OCI-LY7 (cell line): ENCODE data around the gene FAH. TPM values are rescaled to one million over a fixed set of nuclear protein-coding genes. Genes with fewer than 3 reads are reported as not detected.

Experiments
- BruUV-seq: library from RNA; stranded (reverse); fragments of 400-500 nt; replicated peaks from 2 replicates; lab custom pipeline; 2021; lab: Mats Ljungman, UMichigan
- CTCF ChIA-PET: fragments of 300-600 bp; sonication (Branson Sonifier 250); formaldehyde crosslinking; loops from one replicate; lab custom pipeline; 2022; ENCODE audit warnings: antibody characterized with exemption; ENCODE audit not compliant: unreplicated experiment; lab: Charles Lee
- POLR2A ChIA-PET: fragments of 300-600 bp; sonication (Branson Sonifier 250); formaldehyde crosslinking; loops from one replicate; lab custom pipeline; 2022; ENCODE audit warnings: antibody characterized with exemption; lab: Charles Lee
- DNase-seq: peaks from one replicate; pipeline ENCODE4 v3.0.0-alpha.2; 2015; ENCODE audit warnings: low spot score
- H2AFZ ChIP-seq: fragments of 200-600 bp; sonication (generic), shearing (Covaris generic); 2 replicates; pipeline ENCODE4 v1.6.1; 2014; ENCODE audit warnings: mild to moderate bottlenecking, antibody characterized with exemption, low read length, moderate library complexity
- H3K27ac ChIP-seq: fragments of 200-600 bp; sonication (generic); 2 replicates; pipeline ENCODE4 v1.5.1; 2014; ENCODE audit warnings: mixed run types, low read depth, mild to moderate bottlenecking, moderate library complexity, low read length, inconsistent platforms; ENCODE audit not compliant: poor library complexity, severe bottlenecking
- H3K36me3 ChIP-seq: fragments of 200-600 bp; sonication (generic); 2 replicates; pipeline ENCODE4 v1.6.1; 2014; ENCODE audit warnings: mild to moderate bottlenecking, antibody characterized with exemption, low read length, moderate library complexity, mixed read lengths; ENCODE audit not compliant: insufficient read depth
- H3K4me1 ChIP-seq: fragments of 200-600 bp; sonication (generic); 2 replicates; pipeline ENCODE4 v1.5.1; 2014; ENCODE audit warnings: mild to moderate bottlenecking, low read length; ENCODE audit not compliant: insufficient read depth, poor library complexity, severe bottlenecking
- H3K4me2 ChIP-seq: fragments of 200-600 bp; sonication (generic); 2 replicates; pipeline ENCODE4 v1.6.1; 2014; ENCODE audit warnings: mild to moderate bottlenecking, low read length
- H3K4me3 ChIP-seq: fragments of 200-600 bp; sonication (generic); 2 replicates; pipeline ENCODE4 v1.5.1; 2014; ENCODE audit warnings: mild to moderate bottlenecking, low read depth, low read length; ENCODE audit not compliant: poor library complexity, severe bottlenecking
- H3K79me2 ChIP-seq: fragments of 200-600 bp; sonication (generic); 2 replicates; pipeline ENCODE4 v1.6.1; 2016; ENCODE audit warnings: low read depth, mild to moderate bottlenecking, low read length, moderate library complexity, mixed read lengths; ENCODE audit not compliant: insufficient read depth
- H3K9me2 ChIP-seq: fragments of 200-600 bp; sonication (generic); 2 replicates; pipeline ENCODE4 v1.6.1; 2016; ENCODE audit warnings: mild to moderate bottlenecking, low read length, mixed read lengths; ENCODE audit not compliant: insufficient read depth
- H3K9me3 ChIP-seq: fragments of 200-600 bp; sonication (generic); 2 replicates; pipeline ENCODE4 v1.6.1; 2014; ENCODE audit warnings: mild to moderate bottlenecking, mixed run types, low read length, mixed read lengths
- H4K20me1 ChIP-seq: fragments of 200-600 bp; sonication (generic); 2 replicates; pipeline ENCODE4 v1.6.1; 2014; ENCODE audit warnings: mild to moderate bottlenecking, antibody characterized with exemption, low read length, moderate library complexity, mixed read lengths; ENCODE audit not compliant: insufficient read depth
- EZH2phosphoT487 ChIP-seq: fragments of 200-600 bp; sonication (generic); IDR thresholded peaks from 2 replicates; pipeline ENCODE4 v1.6.1; 2018; ENCODE audit warnings: low read depth, borderline replicate concordance, mild to moderate bottlenecking, mixed run types, antibody characterized with exemption, low read length, moderate library complexity, mixed read lengths
- intact Hi-C: fragments of 100-400 bp; cut with micrococcal nuclease; formaldehyde crosslinking; loops from one replicate; pipeline ENCODE4 v1.10.0; 2022; ENCODE audit not compliant: unreplicated experiment
- total RNA-seq, 2 experiments: library from RNA; depleted of rRNA in 1 of 2; stranded (reverse); fragments of >200 nt in 1 of 2; shearing (Covaris generic) in 1 of 2; gene quantifications; 2 replicates each; pipeline ENCODE4 v1.2.3, GENCODE V29; 2014 to 2022
- TF ChIP-seq, protein P1 (sequence below): fragments of 200-600 bp; sonication (generic); conservative IDR thresholded peaks from 2 replicates; pipeline ENCODE4 v1.5.1; 2014; ENCODE audit warnings: mild to moderate bottlenecking, antibody characterized with exemption, low read length, moderate library complexity, mixed read lengths

Gene FAH
- total RNA-seq, 2 experiments from 2014 or later: 9.4 to 18.4 TPM

- no peak for DNase-seq
- POLR2A ChIA-PET: no interaction called here
- Histone ChIP-seq H3K36me3 (no peaks in the 10 kb centered on the region), H3K4me3 (no peak overlapping the region), H4K20me1 (no peaks in the 10 kb centered on the region), H2AFZ (no peak overlapping the region), H3K4me1 (no peaks in the 10 kb centered on the region), H3K79me2 (no peaks in the 10 kb centered on the region), H3K27ac (no peak overlapping the region), H3K9me2 (no peaks in the 10 kb centered on the region), H3K9me3 (no peaks in the 10 kb centered on the region), H3K4me2 (no peak overlapping the region)
- intact Hi-C loops: no loop called here
- TF ChIP-seq, protein P1, sequence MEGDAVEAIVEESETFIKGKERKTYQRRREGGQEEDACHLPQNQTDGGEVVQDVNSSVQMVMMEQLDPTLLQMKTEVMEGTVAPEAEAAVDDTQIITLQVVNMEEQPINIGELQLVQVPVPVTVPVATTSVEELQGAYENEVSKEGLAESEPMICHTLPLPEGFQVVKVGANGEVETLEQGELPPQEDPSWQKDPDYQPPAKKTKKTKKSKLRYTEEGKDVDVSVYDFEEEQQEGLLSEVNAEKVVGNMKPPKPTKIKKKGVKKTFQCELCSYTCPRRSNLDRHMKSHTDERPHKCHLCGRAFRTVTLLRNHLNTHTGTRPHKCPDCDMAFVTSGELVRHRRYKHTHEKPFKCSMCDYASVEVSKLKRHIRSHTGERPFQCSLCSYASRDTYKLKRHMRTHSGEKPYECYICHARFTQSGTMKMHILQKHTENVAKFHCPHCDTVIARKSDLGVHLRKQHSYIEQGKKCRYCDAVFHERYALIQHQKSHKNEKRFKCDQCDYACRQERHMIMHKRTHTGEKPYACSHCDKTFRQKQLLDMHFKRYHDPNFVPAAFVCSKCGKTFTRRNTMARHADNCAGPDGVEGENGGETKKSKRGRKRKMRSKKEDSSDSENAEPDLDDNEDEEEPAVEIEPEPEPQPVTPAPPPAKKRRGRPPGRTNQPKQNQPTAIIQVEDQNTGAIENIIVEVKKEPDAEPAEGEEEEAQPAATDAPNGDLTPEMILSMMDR: no peak
- TF ChIP-seq EZH2phosphoT487: no peak
- CTCF ChIA-PET: interaction anchor here (0.5 kb wide), 1 partner anchor 40 kb away, joined by 5 read pairs; no protein-coding TSS in a partner anchor
- no TSS peak for BruUV-seq
Measured at GRCh38 chr15:80191897-80192595, 39.2 kb downstream of the FAH start.

DNA sequence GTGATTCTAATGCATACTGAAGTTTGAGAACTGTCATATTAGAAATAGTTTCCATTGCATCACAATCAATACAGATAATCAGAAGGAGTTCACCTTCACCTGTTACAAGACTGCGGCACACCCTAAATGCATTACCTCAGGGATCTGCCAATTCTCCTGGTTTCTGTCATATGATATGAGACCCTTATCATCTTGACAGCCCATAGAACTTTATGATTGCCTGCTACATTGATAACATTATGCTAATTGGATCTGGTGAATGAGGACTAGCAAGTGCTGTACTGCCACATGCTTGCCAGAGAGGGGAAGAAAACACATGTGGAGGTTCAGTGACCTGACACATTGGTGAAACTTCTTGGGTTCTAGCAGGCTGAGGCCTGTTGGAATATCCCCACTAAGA, 41.4 kb downstream of the FAH start:
- Histone ChIP-seq H2AFZ (no peak overlapping the region), H3K4me2 (no peak overlapping the region), H3K79me2 (no peaks in the 10 kb centered on the region), H3K9me2 (no peaks in the 10 kb centered on the region), H3K4me3 (no peak overlapping the region), H4K20me1 (no peaks in the 10 kb centered on the region), H3K36me3 (no peaks in the 10 kb centered on the region), H3K4me1 (no peaks in the 10 kb centered on the region), H3K9me3 (no peaks in the 10 kb centered on the region), H3K27ac (no peak overlapping the region)
- POLR2A ChIA-PET: no interaction called here
- TF ChIP-seq, protein P1: no peak
- TF ChIP-seq EZH2phosphoT487: no peak
- BruUV-seq: no TSS peak
- intact Hi-C loops: no loop called here
- DNase-seq: no peak
- CTCF ChIA-PET: no interaction called here

DNA sequence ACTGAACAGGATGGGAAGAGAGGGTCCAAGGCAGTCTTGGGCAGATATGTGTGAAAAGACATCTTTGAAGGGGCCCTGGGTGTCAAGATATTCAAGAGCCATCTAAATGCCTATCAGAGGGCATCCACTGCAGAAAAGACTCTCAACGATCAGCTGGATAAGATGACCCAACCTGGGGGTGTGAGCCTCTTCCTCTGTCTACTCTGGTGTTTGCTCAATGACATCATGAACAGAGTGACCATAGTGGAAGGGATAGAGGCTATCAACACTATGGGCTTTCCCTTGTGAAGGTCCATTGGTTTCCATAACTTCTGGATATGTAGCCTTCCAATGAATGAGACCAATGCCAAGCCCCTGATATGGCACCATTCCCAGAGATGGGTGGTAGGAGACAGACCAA, 42.1 kb downstream of the FAH start:
- Histone ChIP-seq H3K4me1 (no peaks in the 10 kb centered on the region), H3K9me3 (no peaks in the 10 kb centered on the region), H3K79me2 (no peaks in the 10 kb centered on the region), H4K20me1 (no peaks in the 10 kb centered on the region), H3K4me2 (no peak overlapping the region), H3K9me2 (no peaks in the 10 kb centered on the region), H3K27ac (no peak overlapping the region), H3K36me3 (no peaks in the 10 kb centered on the region), H2AFZ (no peak overlapping the region), H3K4me3 (no peak overlapping the region)
- DNase-seq: no peak
- BruUV-seq: no TSS peak
- TF ChIP-seq, protein P1: no peak
- no peak for TF ChIP-seq EZH2phosphoT487
- POLR2A ChIA-PET: no interaction called here
- CTCF ChIA-PET: no interaction called here
- intact Hi-C loops: no loop called here
